HepG2 (cell line): ENCODE measurements around the gene TTC39C.

Experiments
- CREB1 ChIP-seq, 2 experiments: fragments of 450-650 bp in 1 of 2; IDR thresholded peaks; 2 replicates each; pipeline ENCODE4 v1.6.1; 2016 to 2017; ENCODE audit warnings: control low read depth in 1 of 2, mild to moderate bottlenecking in 1 of 2, missing compliant biosample characterization in 1 of 2, missing genetic modification characterization in 1 of 2
- EP300 ChIP-seq, 3 experiments: sonication (generic) in 1 of 3; formaldehyde crosslinking in 1 of 3; IDR thresholded peaks; 2 replicates each; pipeline versions ENCODE4 v1.5.1 to v1.6.1; 2011 to 2020; ENCODE audit warnings: low read depth in 2 of 3, low read length in 2 of 3, borderline replicate concordance in 1 of 3, improper control_type of control experiment in 1 of 3, mild to moderate bottlenecking in 1 of 3, missing genetic modification reagents in 1 of 3, moderate library complexity in 1 of 3
- GABPA ChIP-seq, 2 experiments: IDR thresholded peaks; 2 replicates each; pipeline ENCODE4 v1.6.1; 2011 to 2016; ENCODE audit warnings: low read depth in 2 of 2, low read length in 1 of 2, missing biosample characterization in 1 of 2, missing genetic modification characterization in 1 of 2
- KAT8 ChIP-seq: IDR thresholded peaks from 2 replicates; pipeline ENCODE4 v1.6.1; 2016; ENCODE audit warnings: missing genetic modification reagents, missing compliant biosample characterization
- KLF6 ChIP-seq: IDR thresholded peaks from 2 replicates; pipeline ENCODE4 v1.8.0; 2016; ENCODE audit warnings: missing biosample characterization, missing genetic modification reagents
- NR2C2 ChIP-seq: sonication (generic); formaldehyde crosslinking; IDR thresholded peaks from 2 replicates; pipeline ENCODE4 v1.4.0; 2020; ENCODE audit warnings: missing genetic modification reagents, mild to moderate bottlenecking, moderate library complexity, borderline replicate concordance
- POLR2A ChIP-seq, 2 experiments: IDR thresholded peaks; 2 replicates each; pipeline ENCODE4 v1.6.1; 2011; ENCODE audit warnings: low read depth in 2 of 2, low read length in 2 of 2, mild to moderate bottlenecking in 1 of 2, moderate library complexity in 1 of 2; ENCODE audit not compliant: insufficient read depth in 1 of 2
- RAD51 ChIP-seq: fragments of 450-650 bp; IDR thresholded peaks from 2 replicates; pipeline ENCODE4 v1.6.1; 2016; ENCODE audit warnings: borderline replicate concordance
- SUZ12 ChIP-seq: fragments of 150-350 bp; IDR thresholded peaks from 2 replicates; pipeline ENCODE4 v1.6.1; 2014; ENCODE audit warnings: low read depth, low read length
- ZBTB43 ChIP-seq: sonication (generic); formaldehyde crosslinking; conservative IDR thresholded peaks from 2 replicates; pipeline ENCODE4 v1.4.0; 2020; ENCODE audit warnings: missing genetic modification reagents
- TF ChIP-seq, protein P1 (sequence below): sonication (generic); formaldehyde crosslinking; IDR thresholded peaks from 2 replicates; pipeline ENCODE4 v1.5.0; 2020; ENCODE audit warnings: mild to moderate bottlenecking, missing genetic modification reagents, moderate library complexity

DNA sequence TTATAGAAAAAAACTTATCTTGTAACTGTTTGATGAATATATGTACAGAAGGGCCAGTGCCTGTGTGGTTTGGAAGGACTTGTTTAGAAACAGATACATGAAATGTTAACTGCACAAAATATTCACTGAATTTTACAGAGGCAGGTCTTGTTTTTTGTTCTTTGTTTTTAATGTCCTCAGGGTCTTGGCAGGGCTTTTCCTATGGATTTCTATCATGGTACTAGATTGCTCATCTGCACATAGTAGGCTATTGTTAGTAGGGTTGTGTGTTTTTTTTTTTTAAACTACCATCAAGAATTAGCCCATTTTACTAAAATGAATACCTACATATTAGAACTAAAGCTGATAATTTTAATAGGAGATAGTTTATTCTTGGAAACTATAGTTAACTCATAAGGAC lies 127.8 kb downstream of the TTC39C start:
- TF ChIP-seq SUZ12 (no peak), GABPA (IDR thresholded peaks at IDR 0.05; ENCODE audit: low read depth, low read length) (no peak), GABPA (CRISPR knock-in tag; IDR thresholded peaks at IDR 0.05; ENCODE audit: low read depth) (no peak), RAD51 (no peak), KAT8 (CRISPR knock-in tag) (no peak), POLR2A (IDR thresholded peaks at IDR 0.05; ENCODE audit: insufficient read depth in 1 of 2, low read depth in 2 of 2, low read length in 2 of 2) (no peak), KLF6 (CRISPR knock-in tag) (no peak), ZBTB43 (CRISPR knock-in tag) (no peak), NR2C2 (CRISPR knock-in tag) (no peak), EP300 (IDR thresholded peaks at IDR 0.05; ENCODE audit: low read depth in 2 of 2, low read length in 2 of 2) (no peak), EP300 (CRISPR knock-in tag; IDR thresholded peaks at IDR 0.05; ENCODE audit: borderline replicate concordance) (no peak), CREB1 (IDR thresholded peaks at IDR 0.05) (no peak), CREB1 (CRISPR knock-in tag; IDR thresholded peaks at IDR 0.05) (no peak)
- TF ChIP-seq, protein P1, sequence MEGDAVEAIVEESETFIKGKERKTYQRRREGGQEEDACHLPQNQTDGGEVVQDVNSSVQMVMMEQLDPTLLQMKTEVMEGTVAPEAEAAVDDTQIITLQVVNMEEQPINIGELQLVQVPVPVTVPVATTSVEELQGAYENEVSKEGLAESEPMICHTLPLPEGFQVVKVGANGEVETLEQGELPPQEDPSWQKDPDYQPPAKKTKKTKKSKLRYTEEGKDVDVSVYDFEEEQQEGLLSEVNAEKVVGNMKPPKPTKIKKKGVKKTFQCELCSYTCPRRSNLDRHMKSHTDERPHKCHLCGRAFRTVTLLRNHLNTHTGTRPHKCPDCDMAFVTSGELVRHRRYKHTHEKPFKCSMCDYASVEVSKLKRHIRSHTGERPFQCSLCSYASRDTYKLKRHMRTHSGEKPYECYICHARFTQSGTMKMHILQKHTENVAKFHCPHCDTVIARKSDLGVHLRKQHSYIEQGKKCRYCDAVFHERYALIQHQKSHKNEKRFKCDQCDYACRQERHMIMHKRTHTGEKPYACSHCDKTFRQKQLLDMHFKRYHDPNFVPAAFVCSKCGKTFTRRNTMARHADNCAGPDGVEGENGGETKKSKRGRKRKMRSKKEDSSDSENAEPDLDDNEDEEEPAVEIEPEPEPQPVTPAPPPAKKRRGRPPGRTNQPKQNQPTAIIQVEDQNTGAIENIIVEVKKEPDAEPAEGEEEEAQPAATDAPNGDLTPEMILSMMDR (CRISPR knock-in tag) = no peak
